HG02678 (cell line): Measurements from ENCODE around the gene WTIP.
"Not testable (repeated sequence)": the region's sequence is repeated elsewhere in the genome, so short reads cannot be mapped to it uniquely, and the experiment has no call there.

Experiments
- ATAC-seq: cut with Tn5 transposase; IDR thresholded peaks from one replicate; pipeline ENCODE4 v1.9.1; 2021; ENCODE audit warnings: mild to moderate bottlenecking, moderate library complexity; ENCODE audit not compliant: unreplicated experiment

WTIP gene

DNA sequence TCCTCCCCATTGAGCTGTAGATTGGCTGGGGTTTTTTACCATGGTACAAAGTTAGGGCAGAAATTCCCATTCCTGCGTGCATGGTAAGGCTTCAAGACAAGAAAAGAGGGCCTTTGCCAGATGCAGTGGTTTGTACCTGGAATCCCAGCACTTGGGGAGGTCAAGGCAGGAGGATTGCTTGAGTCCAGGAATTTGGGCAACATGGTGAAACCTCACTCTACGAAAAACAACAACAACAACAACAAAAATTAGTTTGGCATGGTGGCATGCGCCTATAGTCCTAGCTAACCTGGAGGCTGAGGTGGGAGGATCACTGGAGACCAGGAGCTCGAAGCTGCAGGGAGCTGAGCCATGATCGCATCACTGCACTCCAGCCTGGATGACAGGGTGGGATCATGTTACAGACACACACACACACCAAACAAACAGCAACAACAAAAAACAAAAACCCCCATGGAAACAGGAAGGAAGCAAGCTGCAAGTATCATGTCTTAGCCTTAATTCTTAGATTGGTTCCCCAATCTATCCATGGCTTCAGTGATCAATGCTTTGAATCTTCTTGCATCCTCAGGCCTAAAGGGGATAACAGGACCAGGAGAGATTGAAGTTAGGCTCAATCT is 5.5 kb upstream of the WTIP start:
- no peak for ATAC-seq

GRCh38 chr19:34478496-34478895 is 3.1 kb upstream of the WTIP start:
- ATAC-seq, result not testable (repeated sequence)

GRCh38 chr19:34479396-34479795 is 2.2 kb upstream of the WTIP start:
- no peak for ATAC-seq

- no peak for ATAC-seq
Measured at GRCh38 chr19:34480491-34480890, 1.1 kb upstream of the WTIP start.

- no peak for ATAC-seq
Measured at GRCh38 chr19:34481861-34482379, 362 bp downstream of the WTIP start.

GRCh38 chr19:34482380-34483250 is 1.1 kb downstream of the WTIP start:
- no peak for ATAC-seq

DNA sequence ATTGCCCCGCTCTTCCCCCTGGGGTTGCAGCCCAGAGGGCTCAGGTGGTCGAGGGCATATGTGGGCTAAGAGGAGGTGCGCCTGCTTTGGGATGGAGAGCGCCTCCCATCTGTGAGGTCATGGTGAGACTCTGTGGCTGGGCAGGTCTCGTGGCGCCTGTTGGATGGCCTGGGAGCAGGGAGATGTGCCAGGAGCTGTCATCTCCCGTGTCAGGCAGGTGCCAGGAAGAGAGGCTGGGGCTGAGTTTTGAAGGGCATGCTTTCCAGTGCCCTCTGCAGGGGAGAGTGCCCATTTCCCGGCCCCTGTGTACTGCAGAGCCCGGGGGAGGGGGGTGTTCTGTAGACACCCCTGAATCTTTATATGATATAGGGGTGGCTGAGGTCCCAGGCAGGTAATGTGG is 2.8 kb downstream of the WTIP start:
- no peak for ATAC-seq

- ATAC-seq, result no peak
Measured at GRCh38 chr19:34485831-34486230, 4.3 kb downstream of the WTIP start.

DNA sequence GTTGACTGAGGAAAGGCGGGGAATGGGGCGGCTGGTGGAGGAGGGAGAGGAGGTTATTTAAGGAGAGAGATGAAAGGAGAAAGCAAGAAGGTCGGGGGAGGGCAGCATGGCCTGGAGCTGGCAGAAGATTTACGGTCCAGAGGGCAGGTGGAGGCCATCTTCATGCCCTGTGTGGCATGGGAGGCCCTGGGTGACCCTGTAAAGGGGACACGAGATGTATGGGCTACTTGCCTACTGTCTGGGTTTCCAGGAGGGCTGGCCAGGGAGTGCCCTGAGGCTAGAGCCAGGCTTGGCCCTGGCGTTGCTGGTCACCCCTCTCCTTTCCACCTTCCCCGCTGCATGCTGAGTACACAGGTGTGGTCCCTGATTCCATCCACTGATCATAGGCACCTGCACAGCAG is 6.1 kb downstream of the WTIP start:
- ATAC-seq, result no peak

GRCh38 chr19:34489175-34489574 is 7.6 kb downstream of the WTIP start:
- ATAC-seq, result no peak

- no peak for ATAC-seq
Measured at GRCh38 chr19:34490141-34490766, 8.7 kb downstream of the WTIP start.

GRCh38 chr19:34493038-34493648 is 11.6 kb downstream of the WTIP start:
- ATAC-seq, result no peak

GRCh38 chr19:34493649-34494044 is 12.1 kb downstream of the WTIP start:
- no peak for ATAC-seq

- ATAC-seq, result no peak
Measured at GRCh38 chr19:34494601-34495000, 13.0 kb downstream of the WTIP start.

DNA sequence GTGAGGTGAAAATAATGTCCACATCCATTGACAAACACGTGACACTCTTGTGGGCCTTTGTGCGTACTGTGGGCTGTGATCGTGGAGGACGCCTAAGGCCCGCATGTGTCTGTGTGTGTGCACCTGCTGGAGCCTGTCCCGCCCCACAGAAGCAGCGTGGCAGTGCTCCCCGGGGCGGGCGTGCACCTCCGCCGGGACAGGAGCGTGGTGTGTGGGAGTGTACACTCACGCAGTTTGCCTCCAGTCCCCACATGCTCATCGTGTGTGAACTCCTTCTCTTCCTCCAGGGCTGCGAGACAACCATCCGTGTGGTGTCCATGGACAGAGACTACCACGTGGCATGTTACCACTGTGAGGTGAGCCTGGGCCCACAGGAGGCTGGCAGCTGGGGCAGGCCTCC is 13.9 kb downstream of the WTIP start:
- ATAC-seq, result no peak

GRCh38 chr19:34497112-34497805 is 15.7 kb downstream of the WTIP start:
- no peak for ATAC-seq

DNA sequence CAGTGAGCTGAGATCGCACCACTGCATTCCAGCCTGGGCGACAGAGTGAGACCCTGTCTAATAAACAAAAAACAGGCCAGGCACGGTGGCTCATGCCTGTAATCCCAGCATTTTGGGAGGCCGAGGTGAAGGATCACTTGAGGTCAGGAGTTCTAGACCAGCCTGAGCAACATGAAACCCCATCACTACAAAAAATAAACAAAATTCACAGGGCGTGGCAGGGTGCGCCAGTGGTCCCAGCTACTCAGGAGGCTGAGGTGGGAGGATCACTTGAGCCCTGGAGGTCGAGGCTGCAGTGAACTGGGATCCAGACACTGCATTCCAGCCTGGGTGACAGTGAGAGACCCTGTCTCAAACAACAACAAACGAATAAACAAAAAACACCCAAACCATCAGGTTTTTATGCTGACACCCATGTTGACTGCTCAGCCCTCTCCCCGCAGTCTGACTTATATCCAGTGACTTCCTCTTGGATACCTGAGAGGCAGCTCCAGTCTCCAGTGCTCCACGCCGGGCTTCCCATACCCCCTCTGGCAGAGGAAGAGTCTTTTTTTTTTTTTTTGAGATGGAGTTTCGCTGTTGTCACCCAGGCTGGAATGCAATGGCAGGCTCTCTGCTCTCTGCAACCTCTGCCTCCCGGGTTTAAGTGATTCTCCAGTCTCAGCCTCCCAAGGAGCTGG is 17.7 kb downstream of the WTIP start:
- ATAC-seq, result no peak

GRCh38 chr19:34500656-34501120 is 19.1 kb downstream of the WTIP start:
- no peak for ATAC-seq

DNA sequence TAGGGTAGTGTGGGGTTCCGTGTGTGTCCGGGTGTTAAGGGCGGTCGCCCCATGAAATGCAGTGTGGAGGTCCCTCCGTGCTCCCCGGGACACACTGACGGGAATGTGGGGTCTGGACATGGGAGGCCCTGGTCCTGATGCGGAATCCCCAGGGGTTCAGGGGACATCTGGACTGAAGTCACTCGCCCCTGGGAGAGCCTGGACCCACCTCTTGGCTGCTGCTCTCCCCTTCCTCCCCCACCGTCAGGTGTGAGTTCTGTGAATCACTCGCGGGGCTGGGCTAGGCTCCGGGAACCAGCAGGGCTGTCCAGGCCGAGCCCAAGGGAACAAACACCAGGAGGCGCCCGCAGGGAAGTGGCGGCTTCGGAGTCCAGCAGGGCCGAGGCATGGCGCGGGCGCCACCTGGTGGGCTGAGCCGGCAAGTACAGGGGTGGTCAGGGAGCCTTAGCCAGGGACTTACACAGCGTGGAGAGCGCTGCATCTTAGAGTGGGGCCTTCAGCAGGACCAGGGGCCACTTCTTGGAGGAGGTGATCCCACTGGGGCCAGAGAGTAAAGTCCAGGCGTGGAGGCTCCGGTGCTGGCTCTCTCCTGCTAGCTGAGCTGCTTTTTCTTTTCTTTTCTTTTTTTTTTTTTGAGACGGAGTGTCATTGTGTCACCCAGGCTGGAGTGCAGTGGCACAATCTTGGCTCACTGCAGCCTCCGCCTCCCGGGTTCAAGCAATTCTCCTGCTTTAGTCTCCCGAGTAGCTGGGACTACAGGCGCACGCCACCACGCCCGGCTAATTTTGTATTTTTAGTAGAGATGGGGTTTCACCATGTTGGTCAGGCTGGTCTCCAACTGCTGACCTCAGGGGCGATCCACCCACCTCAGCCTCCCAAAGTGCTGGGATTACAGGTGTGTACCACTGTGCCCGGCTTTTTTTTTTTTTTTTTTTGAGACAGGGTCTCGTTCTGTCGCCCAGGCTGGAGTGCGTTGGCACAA is 20.1 kb downstream of the WTIP start:
- peak; percentile 84 for ATAC-seq
